ENCODE measurements around the gene GRB10. TPM values are rescaled to one million over a fixed set of nuclear protein-coding genes. Genes with fewer than 3 reads are reported as not detected.
A peak's percentile ranks its signal among the peaks of the same experiment; 100 is the strongest.

The GRB10 gene
- total and polyA plus RNA-seq, 9 donors: 10.0 to 93.3 (median 27.8) TPM

GRCh38 chr7:50785346-50785745, 2.6 kb upstream of the GRB10 start:
- TF ChIP-seq CTCF (IDR thresholded peaks at IDR 0.05): no peak
- TF ChIP-seq EP300 (IDR thresholded peaks at IDR 0.05): no peak
- no peak for TF ChIP-seq POLR2A (IDR thresholded peaks at IDR 0.05)
- intact Hi-C loops (cut with DNase I): no loop called here
- H3K9me3 ChIP-seq: no peaks in the 10 kb centered on the region
- H3K27ac ChIP-seq: no peak overlapping the region
- 94 to 96% (median 95%) methylated on average over 6 of the region's 6 CpGs for WGBS, 3 donors
- no peak for DNase-seq
- H3K4me3 ChIP-seq: no peak overlapping the region
- no peaks in the 10 kb centered on the region for H3K36me3 ChIP-seq
- H3K4me1 ChIP-seq (ENCODE audit: insufficient read depth): no peaks in the 10 kb centered on the region
- H3K27me3 ChIP-seq: no peaks in the 10 kb centered on the region

- H3K27me3 ChIP-seq: no peaks in the 10 kb centered on the region
- DNase-seq: no peak
- no peaks in the 10 kb centered on the region for H3K9me3 ChIP-seq
- no peak for TF ChIP-seq CTCF (IDR thresholded peaks at IDR 0.05)
- no peak for TF ChIP-seq EP300 (IDR thresholded peaks at IDR 0.05)
- no peak for TF ChIP-seq POLR2A (IDR thresholded peaks at IDR 0.05)
- H3K27ac ChIP-seq: no peak overlapping the region
- intact Hi-C loops (cut with DNase I): no loop called here
- 74 to 81% (median 78%) methylated on average over 12 of the region's 12 CpGs for WGBS, 3 donors
- no peak overlapping the region for H3K4me3 ChIP-seq
- no peaks in the 10 kb centered on the region for H3K36me3 ChIP-seq
- H3K4me1 ChIP-seq (ENCODE audit: insufficient read depth): no peaks in the 10 kb centered on the region
Observed at GRCh38 chr7:50783801-50784507, 1.3 kb upstream of the GRB10 start.

- DNase-seq: no peak
- Histone ChIP-seq H3K4me1 (ENCODE audit: insufficient read depth) (no peaks in the 10 kb centered on the region), H3K4me3 (no peak overlapping the region), H3K36me3 (no peaks in the 10 kb centered on the region), H3K27me3 (no peaks in the 10 kb centered on the region), H3K27ac (no peak overlapping the region), H3K9me3 (no peaks in the 10 kb centered on the region)
- WGBS, 3 donors: 44 to 50% (median 50%) methylated on average over 7 of the region's 7 CpGs
- TF ChIP-seq POLR2A (IDR thresholded peaks at IDR 0.05) (no peak), EP300 (IDR thresholded peaks at IDR 0.05) (no peak), CTCF (IDR thresholded peaks at IDR 0.05) (no peak)
- intact Hi-C loops (cut with DNase I): no loop called here
Observed at GRCh38 chr7:50783303-50783702, 607 bp upstream of the GRB10 start.

GRCh38 chr7:50781381-50782293, 1.1 kb downstream of the GRB10 start:
- Histone ChIP-seq H3K9me3 (no peaks in the 10 kb centered on the region), H3K36me3 (no peaks in the 10 kb centered on the region), H3K4me3 (peak overlapping the region; percentile 46), H3K27me3 (no peaks in the 10 kb centered on the region), H3K27ac (no peak overlapping the region), H3K4me1 (ENCODE audit: insufficient read depth) (no peaks in the 10 kb centered on the region)
- intact Hi-C loops (cut with DNase I): no loop called here
- no peak for DNase-seq
- 63 to 73% (median 65%) methylated on average over 49 of the region's 49 CpGs for WGBS, 3 donors
- TF ChIP-seq POLR2A (IDR thresholded peaks at IDR 0.05) (no peak), EP300 (IDR thresholded peaks at IDR 0.05) (no peak), CTCF (IDR thresholded peaks at IDR 0.05) (no peak)

Data from ovary (tissue), 9 donors.